Measurements from ENCODE around the gene BPIFB4.

The BPIFB4 gene

DNA sequence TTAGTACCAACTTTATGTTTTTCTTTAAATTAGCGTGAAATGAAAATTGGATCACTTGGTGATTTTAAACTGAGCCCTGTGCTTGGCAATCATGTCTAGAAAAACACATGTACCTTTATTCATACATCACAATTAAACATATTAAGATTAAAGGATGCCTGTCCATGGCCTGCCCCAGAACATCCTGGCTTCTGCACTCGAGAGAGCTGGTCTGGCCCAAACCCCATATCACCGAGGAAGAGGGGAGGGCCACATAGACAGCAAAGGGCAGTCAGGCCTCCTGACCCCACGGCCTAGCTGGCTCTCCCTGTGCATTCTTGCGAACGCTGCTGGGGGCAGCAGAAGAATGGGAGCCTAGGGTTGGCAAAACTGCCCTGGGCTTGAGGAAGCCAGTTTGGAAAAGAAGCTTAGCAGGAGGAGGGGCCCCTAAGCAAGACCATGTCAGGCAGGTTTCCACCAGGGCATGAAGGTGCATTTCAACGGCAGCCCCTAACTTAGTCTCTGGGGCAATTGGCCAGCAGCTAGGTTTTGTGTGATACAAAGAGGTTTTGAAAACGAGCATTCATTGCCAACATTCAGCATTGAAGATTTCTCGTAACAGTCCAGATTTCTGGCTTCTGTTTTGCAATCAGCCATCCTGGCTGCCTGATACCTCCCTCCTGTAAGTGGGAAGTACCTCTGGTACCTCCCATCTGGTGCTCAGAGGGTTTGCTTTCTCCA is 17.2 kb upstream of the BPIFB4 start:
- DNase-seq (ENCODE audit: low spot score): no peak

DNA sequence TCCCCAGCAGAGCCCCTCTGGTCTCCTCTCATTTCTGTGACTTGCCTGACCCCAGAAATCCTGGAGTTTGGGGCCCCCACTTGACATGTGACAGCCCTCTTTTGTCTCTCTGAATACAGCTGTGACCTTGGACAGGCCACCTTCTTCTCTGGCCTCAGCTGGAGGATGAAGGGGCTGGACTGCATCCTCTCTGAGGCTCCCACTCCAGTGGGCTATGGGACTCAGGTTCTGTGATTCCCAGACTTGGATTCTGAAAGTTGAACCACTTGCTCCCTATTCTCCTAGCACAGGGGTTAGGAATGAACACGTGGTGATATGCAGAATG is 16.7 kb upstream of the BPIFB4 start:
- no peak for DNase-seq (ENCODE audit: low spot score)

DNA sequence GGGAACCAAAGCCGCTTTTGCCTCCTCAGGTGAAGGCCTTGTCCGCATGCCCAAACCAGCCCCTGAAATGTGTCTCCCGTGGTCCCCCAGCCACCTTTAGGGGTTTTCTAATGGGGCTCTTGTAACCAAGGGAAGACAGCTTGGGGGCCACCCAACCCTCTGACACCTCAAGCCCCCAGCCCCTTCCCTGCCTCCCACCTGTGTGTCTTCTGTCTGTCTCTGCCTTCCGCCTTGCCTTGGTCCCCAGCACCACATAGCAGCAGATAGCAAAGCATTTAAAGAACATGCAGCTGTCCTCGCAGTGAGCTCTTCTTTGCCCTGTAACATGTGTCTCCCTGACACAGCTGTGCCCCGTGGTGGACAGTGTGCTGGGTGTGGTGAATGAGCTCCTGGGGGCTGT is 16.2 kb upstream of the BPIFB4 start:
- DNase-seq (ENCODE audit: low spot score): no peak

GRCh38 chr20:33064572-33065287 is 14.7 kb upstream of the BPIFB4 start:
- DNase-seq (ENCODE audit: low spot score): no peak

DNA sequence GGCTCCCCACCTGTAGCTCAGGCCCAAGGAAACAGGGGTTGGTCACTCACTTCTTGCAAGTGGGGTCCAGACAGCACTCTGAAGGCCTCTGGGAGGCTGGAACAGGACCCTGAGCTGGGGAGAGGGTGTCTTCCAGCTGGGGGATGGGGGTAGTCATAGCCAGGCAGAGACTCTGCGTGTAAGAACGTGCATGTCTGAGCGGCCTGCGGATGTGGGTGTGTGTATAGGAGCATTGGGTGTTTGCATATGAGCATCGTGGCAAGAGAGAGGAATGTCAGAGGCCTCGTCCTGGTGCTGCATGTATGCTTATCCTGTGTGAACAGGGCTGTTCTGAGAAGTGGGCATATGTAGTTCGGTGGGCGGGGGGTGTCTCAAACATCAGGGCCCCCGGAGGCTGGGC is 13.7 kb upstream of the BPIFB4 start:
- no peak for DNase-seq (ENCODE audit: low spot score)

DNA sequence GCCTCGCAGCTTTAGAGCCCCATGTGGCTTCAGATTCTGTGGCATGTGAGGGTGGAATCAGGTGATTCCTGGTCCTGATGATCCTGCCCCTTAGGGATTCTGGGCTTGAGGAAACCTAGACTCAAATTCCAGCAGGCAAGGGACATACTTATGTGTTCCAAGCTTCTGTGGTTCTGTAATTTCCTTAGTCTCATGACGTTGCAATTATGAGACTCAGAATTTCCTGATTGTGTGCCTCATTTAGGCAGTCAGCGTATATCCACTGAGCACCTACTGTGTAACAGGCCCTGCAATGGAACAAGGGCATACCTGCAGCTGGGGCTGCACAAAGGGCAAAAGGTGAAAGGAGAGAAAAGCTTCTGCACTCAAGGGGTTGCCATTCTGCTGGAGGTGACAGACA is 11.6 kb upstream of the BPIFB4 start:
- no peak for DNase-seq (ENCODE audit: low spot score)

DNA sequence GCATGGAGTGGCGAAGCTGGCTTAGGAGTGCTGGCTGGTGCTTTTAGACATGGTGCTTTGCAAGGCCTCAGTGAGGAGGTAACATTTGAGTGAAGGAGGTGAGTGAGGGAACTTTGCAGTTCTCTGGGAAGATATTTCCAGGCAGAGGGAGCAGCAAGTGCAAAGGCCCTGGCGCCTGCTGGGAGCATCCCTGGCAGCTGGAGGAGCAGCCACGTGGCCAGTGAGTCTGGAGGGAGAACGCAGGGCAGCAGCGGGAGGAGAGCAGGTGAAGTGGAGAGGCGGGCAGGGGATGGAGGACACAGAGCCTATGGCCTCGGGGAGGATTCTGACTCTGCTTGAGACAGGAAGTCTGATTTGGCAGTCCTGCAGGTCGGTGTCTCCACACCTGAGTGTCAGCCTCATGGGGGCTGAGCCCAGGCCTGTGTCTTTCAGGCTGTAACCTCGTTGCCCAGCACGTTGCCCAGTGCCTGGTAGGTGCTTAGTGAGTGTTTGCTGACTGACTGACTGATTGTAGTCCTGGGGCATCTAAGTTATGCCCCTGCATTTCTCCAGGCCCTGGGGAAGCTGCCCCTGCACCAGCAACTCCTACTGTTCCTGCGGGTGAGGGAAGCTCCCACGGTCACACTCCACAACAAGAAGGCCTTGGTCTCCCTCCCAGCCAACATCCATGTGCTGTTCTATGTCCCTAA is 11.0 kb upstream of the BPIFB4 start:
- DNase-seq (ENCODE audit: low spot score): no peak

DNA sequence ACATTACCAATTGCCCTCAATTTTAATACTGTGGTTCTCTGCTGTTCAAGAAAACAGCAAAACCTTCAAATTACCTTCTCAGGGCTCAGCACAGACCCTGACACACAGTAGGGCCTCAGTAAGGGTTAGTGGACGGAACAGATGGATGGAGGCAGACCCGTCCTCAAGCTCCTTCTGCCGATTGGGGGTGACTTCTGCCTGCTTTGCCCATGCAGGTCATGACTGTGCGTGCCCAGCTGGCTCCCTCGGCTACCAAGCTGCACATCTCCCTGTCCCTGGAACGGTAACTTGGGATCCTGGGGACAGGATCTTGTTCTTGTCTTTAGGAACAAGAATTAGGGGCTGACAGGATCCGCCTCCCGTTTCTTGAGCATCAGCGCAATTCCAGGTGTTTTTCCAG is 9.8 kb upstream of the BPIFB4 start:
- DNase-seq (ENCODE audit: low spot score): no peak

DNA sequence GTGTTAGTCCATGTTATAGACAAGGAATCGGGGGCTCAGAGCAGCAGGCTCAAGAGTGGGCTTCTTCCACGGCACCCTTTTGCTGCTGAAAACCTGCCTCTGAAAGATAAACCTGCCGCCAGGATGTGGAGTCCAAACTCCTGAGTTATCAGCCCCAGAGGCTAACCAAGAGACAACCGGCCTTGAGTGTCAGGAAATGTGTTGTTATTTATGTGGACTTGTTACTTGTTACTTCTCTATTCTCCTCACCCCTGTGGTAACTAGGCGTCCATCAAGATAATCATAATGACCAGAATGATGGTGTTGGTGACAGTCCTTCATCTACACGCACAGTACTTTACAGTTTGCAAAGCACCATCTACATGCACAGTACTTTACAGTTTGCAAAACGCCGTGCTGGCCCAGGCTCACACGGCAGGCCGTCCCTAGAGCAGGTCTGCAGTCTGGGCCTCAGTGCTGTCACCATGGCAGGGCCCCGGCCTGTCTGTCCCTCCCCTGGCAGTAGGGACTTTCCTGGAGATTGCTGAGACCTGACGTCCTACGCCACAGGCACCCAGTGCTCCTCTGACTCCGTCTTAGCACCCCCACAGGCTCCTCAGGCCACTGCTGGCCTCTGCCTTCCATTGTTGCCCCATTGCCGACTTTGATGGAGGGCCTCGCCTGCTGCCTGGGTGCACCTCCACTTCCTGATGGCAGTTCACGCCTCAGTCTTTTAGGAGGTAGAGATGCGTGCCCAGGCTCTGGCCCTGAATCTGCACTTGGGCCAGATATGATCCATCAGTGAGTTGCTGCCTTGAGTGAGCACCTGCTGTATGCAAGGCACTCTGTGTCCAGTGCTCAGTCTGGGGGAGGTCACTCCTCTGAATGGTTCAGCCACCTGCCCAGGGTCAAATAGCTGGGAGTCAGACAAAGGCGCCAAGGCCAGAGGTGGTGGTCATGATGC is 9.1 kb upstream of the BPIFB4 start:
- DNase-seq (ENCODE audit: low spot score): no peak

- no peak for DNase-seq (ENCODE audit: low spot score)
Observed at GRCh38 chr20:33071198-33071597, 8.2 kb upstream of the BPIFB4 start.

GRCh38 chr20:33072362-33072761 is 7.1 kb upstream of the BPIFB4 start:
- no peak for DNase-seq (ENCODE audit: low spot score)

DNA sequence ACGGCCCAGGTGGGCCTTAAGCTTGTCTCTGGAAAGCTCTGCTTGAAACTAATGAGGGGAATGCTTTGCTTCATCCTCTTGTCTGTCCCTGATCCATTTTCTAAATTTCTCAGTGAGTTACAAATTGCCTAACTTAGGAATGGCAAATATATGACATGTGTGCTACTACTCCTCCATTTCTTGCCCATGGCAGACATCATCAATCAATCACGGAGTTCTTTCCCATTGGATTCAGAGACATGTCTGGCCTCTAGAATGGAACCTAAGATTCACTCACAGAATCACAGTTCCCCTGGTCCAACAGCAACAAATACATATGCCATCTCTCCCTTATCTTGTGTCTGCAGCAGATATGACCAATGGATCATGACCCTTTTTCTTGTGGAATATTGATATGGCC is 6.6 kb upstream of the BPIFB4 start:
- no peak for DNase-seq (ENCODE audit: low spot score)

GRCh38 chr20:33074675-33075074 is 4.8 kb upstream of the BPIFB4 start:
- no peak for DNase-seq (ENCODE audit: low spot score)

GRCh38 chr20:33075281-33075680 is 4.2 kb upstream of the BPIFB4 start:
- no peak for DNase-seq (ENCODE audit: low spot score)

GRCh38 chr20:33076662-33077372 is 2.6 kb upstream of the BPIFB4 start:
- DNase-seq (ENCODE audit: low spot score): no peak

DNA sequence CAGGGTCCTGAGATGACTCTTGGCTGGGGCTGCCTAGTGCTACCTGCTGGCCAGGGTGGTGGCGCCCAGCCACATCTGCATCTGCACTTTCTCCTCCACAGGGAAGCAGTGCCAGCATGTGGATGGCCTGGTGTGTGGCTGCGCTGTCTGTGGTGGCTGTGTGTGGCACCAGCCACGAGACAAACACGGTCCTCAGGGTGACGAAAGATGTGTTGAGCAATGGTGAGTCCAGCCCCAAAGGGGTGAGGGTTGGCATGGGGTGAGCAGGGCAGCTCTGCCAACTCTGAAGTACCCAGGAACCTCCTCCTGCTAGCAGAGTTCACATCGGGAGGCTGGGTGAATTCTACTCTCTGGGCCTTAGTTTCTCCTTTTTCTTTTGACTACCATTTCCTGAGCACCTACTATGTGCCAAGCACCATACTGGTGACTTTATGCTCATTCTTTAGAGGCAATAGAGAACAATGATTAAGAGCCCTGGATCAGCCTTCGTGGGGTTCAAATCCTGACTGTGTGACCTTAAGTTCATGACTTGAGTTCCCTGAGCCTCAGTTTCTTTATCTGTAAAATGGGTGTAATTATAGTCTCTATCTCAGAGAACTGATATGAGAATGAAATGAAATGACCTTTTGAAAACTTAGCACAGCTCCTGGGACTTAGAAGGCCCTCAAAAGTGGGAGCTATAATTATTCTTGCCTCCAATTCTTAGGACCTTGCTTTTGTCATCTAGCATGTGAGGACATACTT is 2.1 kb downstream of the BPIFB4 start:
- DNase-seq (ENCODE audit: low spot score): no peak

GRCh38 chr20:33082546-33082945 is 3.1 kb downstream of the BPIFB4 start:
- no peak for DNase-seq (ENCODE audit: low spot score)

DNA sequence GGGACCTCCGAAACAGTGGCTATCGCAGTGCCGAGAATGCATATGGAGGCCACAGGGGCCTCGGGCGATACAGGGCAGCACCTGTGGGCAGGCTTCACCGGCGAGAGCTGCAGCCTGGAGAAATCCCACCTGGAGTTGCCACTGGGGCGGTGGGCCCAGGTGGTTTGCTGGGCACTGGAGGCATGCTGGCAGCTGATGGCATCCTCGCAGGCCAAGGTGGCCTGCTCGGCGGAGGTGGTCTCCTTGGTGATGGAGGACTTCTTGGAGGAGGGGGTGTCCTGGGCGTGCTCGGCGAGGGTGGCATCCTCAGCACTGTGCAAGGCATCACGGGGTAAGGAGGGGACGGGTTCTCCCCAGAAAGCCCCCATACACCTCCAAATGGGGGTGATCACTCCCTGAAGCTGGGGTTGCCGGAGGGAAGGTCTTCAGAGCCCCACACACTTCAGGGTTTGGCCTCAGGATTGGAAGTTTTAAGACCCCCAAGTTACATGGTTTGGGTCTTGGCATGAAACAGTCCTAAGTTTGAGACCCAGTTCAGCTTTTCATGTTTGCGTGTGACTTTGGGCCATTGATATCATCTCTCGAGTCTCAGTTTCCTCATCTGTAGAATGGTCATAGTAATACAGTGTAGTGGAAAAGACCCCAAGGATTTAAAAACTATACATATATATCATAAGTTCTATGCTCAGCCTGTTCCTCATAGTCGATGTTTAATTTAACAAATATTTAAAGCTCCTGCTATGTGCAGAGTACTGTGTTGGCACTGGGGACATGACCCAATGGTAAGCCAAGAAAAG is 4.3 kb downstream of the BPIFB4 start:
- no peak for DNase-seq (ENCODE audit: low spot score)

DNA sequence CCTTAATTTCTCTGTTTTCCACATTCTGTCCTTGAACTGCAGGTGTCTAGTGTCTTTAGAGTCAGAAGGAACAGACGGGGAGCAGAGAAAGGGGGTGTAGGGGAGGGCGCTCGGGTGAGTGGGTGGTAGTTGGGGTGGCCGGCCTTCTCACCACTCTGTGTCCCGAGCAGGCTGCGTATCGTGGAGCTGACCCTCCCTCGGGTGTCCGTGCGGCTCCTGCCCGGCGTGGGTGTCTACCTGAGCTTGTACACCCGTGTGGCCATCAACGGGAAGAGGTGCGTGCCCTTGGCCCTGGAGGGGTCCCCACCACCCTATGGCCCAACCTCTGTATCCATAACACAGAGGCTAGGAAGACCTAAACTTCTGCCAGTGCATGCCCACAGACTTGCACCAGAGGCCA is 5.3 kb downstream of the BPIFB4 start:
- DNase-seq (ENCODE audit: low spot score): no peak
